HepG2 (cell line): ENCODE results near the gene TFAP2A. TPM values are rescaled to one million over a fixed set of nuclear protein-coding genes. Genes with fewer than 3 reads are reported as not detected.

ENCODE experiments used
- ATAC-seq: fragments of 200-7000 bp; cut with Tn5 transposase; 3 replicates; pipeline ENCODE4 v1.9.1; 2020; ENCODE audit warnings: mild to moderate bottlenecking, moderate library complexity
- BruUV-seq: library from RNA; stranded (reverse); fragments of 400-500 nt; replicated peaks from 2 replicates; lab custom pipeline; 2021; lab: Mats Ljungman, UMichigan
- CTCF ChIA-PET: fragments of 300-600 bp; formaldehyde crosslinking; extraction: SDS; loops from one replicate; lab custom pipeline; 2021; ENCODE audit warnings: low total read pairs, inconsistent platforms, low intra/inter-chr PET ratio; lab: Yijun Ruan, JAX
- POLR2A ChIA-PET: fragments of 350-600 bp; sonication (Branson Sonifier 250); formaldehyde crosslinking; loops from one replicate; lab custom pipeline; 2020; ENCODE audit warnings: antibody characterized with exemption, inconsistent platforms; lab: Yijun Ruan, JAX
- DNase-seq: peaks from one replicate; pipeline ENCODE4 v3.0.0-alpha.2; 2015; ENCODE audit warnings: low spot score
- FAIRE-seq: peaks from 3 replicates; lab custom pipeline; 2011; peaks lifted over from hg19 to GRCh38; lab: Jason Lieb, UNC
- H2AFZ ChIP-seq: one replicate; pipeline ENCODE4 v1.6.1; 2011; ENCODE audit warnings: low read length, inconsistent platforms
- H3K27ac ChIP-seq: fragments of 300-600 bp; 3 replicates; pipeline ENCODE4 v1.8.0; 2011; ENCODE audit warnings: mixed run types, mild to moderate bottlenecking, mixed read lengths, low read length, inconsistent platforms; ENCODE audit not compliant: insufficient read depth; ENCODE audit errors: extremely low read length
- H3K27me3 ChIP-seq, 2 experiments: fragments of 200-600 bp in 1 of 2; 2 replicates in 1 of 2; 3 replicates in 1 of 2; pipeline versions ENCODE4 v1.6.0 to v1.8.0; 2011; ENCODE audit warnings: low read length in 2 of 2, mild to moderate bottlenecking in 2 of 2, moderate library complexity in 2 of 2, inconsistent platforms in 1 of 2; ENCODE audit not compliant: insufficient read depth in 2 of 2, control insufficient read depth in 1 of 2
- H3K36me3 ChIP-seq, 2 experiments: fragments of 200-600 bp in 1 of 2; replicated peaks in 1 of 2; 2 replicates in 1 of 2; 3 replicates in 1 of 2; pipeline versions ENCODE4 v1.5.1 to v1.8.0; 2011; ENCODE audit warnings: low read length in 2 of 2, inconsistent platforms in 1 of 2; ENCODE audit not compliant: insufficient read depth in 2 of 2, control insufficient read depth in 1 of 2
- H3K4me1 ChIP-seq: 2 replicates; pipeline ENCODE4 v1.5.1; 2012; ENCODE audit warnings: low read length, inconsistent platforms; ENCODE audit not compliant: insufficient read depth
- H3K4me2 ChIP-seq: 2 replicates; pipeline ENCODE4 v1.6.0; 2011; ENCODE audit warnings: low read depth, low read length, inconsistent platforms
- H3K4me3 ChIP-seq, 3 experiments: fragments of 200-600 bp in 1 of 3; sonication (generic), shearing (Covaris generic) in 1 of 3; replicated peaks in 1 of 3; 2 replicates each; pipeline ENCODE4 v1.5.1; 2011 to 2016; ENCODE audit warnings: low read length in 3 of 3, inconsistent platforms in 2 of 3, low read depth in 2 of 3, mild to moderate bottlenecking in 2 of 3, control low read depth in 1 of 3, mixed read lengths in 1 of 3; ENCODE audit not compliant: insufficient read depth in 1 of 3
- H3K79me2 ChIP-seq: one replicate; pipeline ENCODE4 v1.6.1; 2011; ENCODE audit warnings: low read length, inconsistent platforms; ENCODE audit not compliant: insufficient read depth
- H3K9ac ChIP-seq: 2 replicates; pipeline ENCODE4 v1.6.0; 2011; ENCODE audit warnings: mild to moderate bottlenecking, low read depth, low read length, inconsistent platforms; ENCODE audit not compliant: insufficient read depth
- H3K9me3 ChIP-seq: 2 replicates; pipeline ENCODE4 v1.5.1; 2012; ENCODE audit warnings: mild to moderate bottlenecking, low read length
- H4K20me1 ChIP-seq: 2 replicates; pipeline ENCODE4 v1.6.0; 2011; ENCODE audit warnings: inconsistent platforms, mild to moderate bottlenecking, low read length, moderate library complexity; ENCODE audit not compliant: insufficient read depth
- BRD4 ChIP-seq: sonication (generic); formaldehyde crosslinking; IDR thresholded peaks from 2 replicates; pipeline ENCODE4 v1.4.0; 2020; ENCODE audit warnings: missing genetic modification reagents
- ESRRA ChIP-seq: sonication (generic); formaldehyde crosslinking; IDR thresholded peaks from 2 replicates; pipeline ENCODE4 v1.5.1; 2020; ENCODE audit warnings: mild to moderate bottlenecking, low read depth, missing genetic modification reagents
- GTF3A ChIP-seq: sonication (generic); formaldehyde crosslinking; conservative IDR thresholded peaks from 2 replicates; pipeline ENCODE4 v1.4.0; 2020; ENCODE audit warnings: mild to moderate bottlenecking, missing genetic modification reagents
- KMT2A ChIP-seq: sonication (generic); formaldehyde crosslinking; IDR thresholded peaks from 2 replicates; pipeline ENCODE4 v1.4.0; 2020; ENCODE audit warnings: missing genetic modification reagents
- SALL2 ChIP-seq: sonication (generic); formaldehyde crosslinking; IDR thresholded peaks from 2 replicates; pipeline ENCODE4 v1.8.1; 2023; ENCODE audit warnings: mild to moderate bottlenecking, missing genetic modification reagents, inconsistent platforms
- SOX5 ChIP-seq: IDR thresholded peaks from 2 replicates; pipeline ENCODE4 v1.6.1; 2016; ENCODE audit warnings: borderline replicate concordance
- TSC22D2 ChIP-seq: sonication (generic); formaldehyde crosslinking; IDR thresholded peaks from 2 replicates; pipeline ENCODE4 v1.5.1; 2020; ENCODE audit warnings: missing genetic modification reagents, mild to moderate bottlenecking, borderline replicate concordance
- ZBTB40 ChIP-seq, 2 experiments: fragments of 450-650 bp in 1 of 2; sonication (generic) in 1 of 2; formaldehyde crosslinking in 1 of 2; IDR thresholded peaks; 2 replicates each; pipeline versions ENCODE4 v1.6.1 to v1.8.0; 2016 to 2022; ENCODE audit warnings: antibody characterized with exemption in 1 of 2, mild to moderate bottlenecking in 1 of 2, missing genetic modification reagents in 1 of 2
- ZBTB8A ChIP-seq: sonication (generic); formaldehyde crosslinking; IDR thresholded peaks from 2 replicates; pipeline ENCODE4 v1.4.0; 2020; ENCODE audit warnings: mild to moderate bottlenecking, low read depth, missing genetic modification reagents, borderline replicate concordance
- ZFP90 ChIP-seq: sonication (generic); formaldehyde crosslinking; IDR thresholded peaks from 2 replicates; pipeline ENCODE4 v1.8.0; 2022; ENCODE audit warnings: missing genetic modification reagents, mild to moderate bottlenecking, inconsistent platforms, borderline replicate concordance
- ZNF329 ChIP-seq: sonication (generic); formaldehyde crosslinking; IDR thresholded peaks from 2 replicates; pipeline ENCODE4 v1.9.0; 2021; ENCODE audit warnings: low read depth, mild to moderate bottlenecking, missing genetic modification reagents
- ZNF460 ChIP-seq: sonication (generic); formaldehyde crosslinking; IDR thresholded peaks from 2 replicates; pipeline ENCODE4 v1.5.1; 2020; ENCODE audit warnings: missing genetic modification reagents, mild to moderate bottlenecking, borderline replicate concordance
- ZNF776 ChIP-seq: sonication (generic); formaldehyde crosslinking; IDR thresholded peaks from 2 replicates; pipeline ENCODE4 v1.4.0; 2020; ENCODE audit warnings: mild to moderate bottlenecking, missing genetic modification reagents
- ZNF792 ChIP-seq: IDR thresholded peaks from 2 replicates; pipeline ENCODE4 v1.6.1; 2016
- WGBS: methylation state at CpG from one replicate; pipeline ENCODE4 v1.1.6; 2017; ENCODE audit warnings: low lambda C conversion rate; 5-methylcytosine and 5-hydroxymethylcytosine counted together
- in situ Hi-C: cut with HindIII; loops from 2 replicates; pipeline ENCODE4 v1.10.0; 2017; ENCODE audit warnings: low pct_unique_long_range_greater_than_20kb; ENCODE audit not compliant: extremely low pct_ligation_motif_present
- intact Hi-C: fragments of 100-400 bp; cut with micrococcal nuclease; formaldehyde crosslinking; loops from one replicate; pipeline ENCODE4 v1.10.0; 2022; ENCODE audit not compliant: unreplicated experiment
- polyA plus RNA-seq, 8 experiments: library from polyadenylated mRNA; depleted of rRNA in 3 of 8; stranded (reverse) in 7 of 8; unstranded in 1 of 8; fragments of >200 nt; fragmentation: Illumina TruSeq in 4 of 8; extraction: Trizol in 4 of 8; gene quantifications; 2 replicates each; pipeline versions ENCODE4 v1.2.1 to v1.2.3, GENCODE V29; 2011 to 2016; ENCODE audit warnings: low read depth in 4 of 8, missing spikeins in 1 of 8, mixed read lengths in 1 of 8; ENCODE audit not compliant: insufficient read depth in 1 of 8
- total RNA-seq, 5 experiments: library from RNA; depleted of rRNA; stranded (reverse); fragments of >200 nt; fragmentation: Illumina TruSeq; extraction: Trizol; gene quantifications; 2 replicates each; pipeline ENCODE4 v1.2.3, GENCODE V29; 2016; ENCODE audit warnings: low read depth in 1 of 5
- TF ChIP-seq, protein P1 (sequence below): sonication (generic); formaldehyde crosslinking; IDR thresholded peaks from 2 replicates; pipeline ENCODE4 v1.8.1; 2023; ENCODE audit warnings: mild to moderate bottlenecking, missing genetic modification reagents, borderline replicate concordance

The TFAP2A gene
- total and polyA plus RNA-seq, 2 of the 13 experiments (the other 11 are each of a cell fraction or from before 2014, with no cell fraction given), result not detected

GRCh38 chr6:10402648-10403311 lies 12.1 kb downstream of the TFAP2A start:
- POLR2A ChIA-PET, result no interaction called here
- in situ Hi-C loops, result no loop called here
- H3K36me3 ChIP-seq, result no peaks in the 10 kb centered on the region
- DNase-seq, result no peak
- 13% methylated on average over 7 of the region's 7 CpGs for WGBS
- no peaks in the 10 kb centered on the region for H3K9me3 ChIP-seq
- H3K79me2 ChIP-seq, result no peaks in the 10 kb centered on the region
- H2AFZ ChIP-seq, result no peak overlapping the region
- H3K27me3 ChIP-seq, result peaks cover 9 to 76% of the 10 kb centered on the region in 2 experiments; a peak in 4 of 5 replicates
- H3K4me2 ChIP-seq, result no peak overlapping the region
- H3K27ac ChIP-seq, result no peak overlapping the region
- no TSS peak for BruUV-seq
- no peak for FAIRE-seq
- H3K4me1 ChIP-seq, result no peaks in the 10 kb centered on the region
- H4K20me1 ChIP-seq, result no peaks in the 10 kb centered on the region
- no peak overlapping the region for H3K9ac ChIP-seq
- intact Hi-C loops, result no loop called here
- ATAC-seq, result no peak
- CTCF ChIA-PET, result no interaction called here
- no peak overlapping the region for H3K4me3 ChIP-seq
- no peak for TF ChIP-seq ESRRA (CRISPR knock-in tag)
- TF ChIP-seq SOX5 (CRISPR knock-in tag), result no peak
- TF ChIP-seq ZNF792 (CRISPR knock-in tag), result no peak
- TF ChIP-seq ZNF776, result no peak
- no peak for TF ChIP-seq TSC22D2
- TF ChIP-seq, protein P1, sequence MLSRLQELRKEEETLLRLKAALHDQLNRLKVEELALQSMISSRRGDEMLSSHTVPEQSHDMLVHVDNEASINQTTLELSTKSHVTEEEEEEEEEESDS, result no peak
- TF ChIP-seq ZNF329 (CRISPR knock-in tag), result no peak
- TF ChIP-seq ZNF460 (CRISPR knock-in tag), result no peak
- TF ChIP-seq ZBTB8A (CRISPR knock-in tag), result no peak
- TF ChIP-seq KMT2A, result no peak
- no peak for TF ChIP-seq ZBTB40 (IDR thresholded peaks at IDR 0.05)
- no peak for TF ChIP-seq ZBTB40 (CRISPR knock-in tag; IDR thresholded peaks at IDR 0.05)
- no peak for TF ChIP-seq BRD4
- no peak for TF ChIP-seq SALL2 (CRISPR knock-in tag)
- no peak for TF ChIP-seq GTF3A (CRISPR knock-in tag)
- no peak for TF ChIP-seq ZFP90
